Activated T-cell treated with anti-CD3 and anti-CD28 coated beads, Interleukin-2, amount 50 U/mL, for 48 hours (primary cell): ENCODE data around the gene MDFI.

ENCODE experiments used
- DNase-seq, 2 experiments: peaks; one replicate each; pipeline ENCODE4 v3.0.0-alpha.2; 2020

MDFI gene

DNA sequence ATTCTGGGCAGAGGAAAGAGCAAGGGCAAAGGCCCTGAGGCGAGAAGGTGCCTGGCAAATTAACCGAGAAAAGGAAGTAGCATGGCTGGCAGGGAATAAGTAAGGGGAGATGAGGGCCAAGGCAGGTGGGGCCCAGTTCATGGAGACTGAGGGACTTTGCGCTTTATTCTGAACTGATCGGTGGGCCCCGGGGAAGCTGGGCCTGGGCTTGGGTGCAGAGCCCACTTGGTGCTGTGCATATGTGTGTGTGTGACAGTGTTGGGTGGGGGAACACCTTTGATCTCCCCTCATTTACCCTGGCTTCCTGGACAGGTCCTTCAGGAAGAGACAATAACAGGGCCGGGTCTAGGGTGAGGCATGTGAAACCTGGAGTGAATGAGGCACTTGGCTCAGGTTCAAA lies 2.9 kb upstream of the MDFI start:
- DNase-seq = no peak

DNA sequence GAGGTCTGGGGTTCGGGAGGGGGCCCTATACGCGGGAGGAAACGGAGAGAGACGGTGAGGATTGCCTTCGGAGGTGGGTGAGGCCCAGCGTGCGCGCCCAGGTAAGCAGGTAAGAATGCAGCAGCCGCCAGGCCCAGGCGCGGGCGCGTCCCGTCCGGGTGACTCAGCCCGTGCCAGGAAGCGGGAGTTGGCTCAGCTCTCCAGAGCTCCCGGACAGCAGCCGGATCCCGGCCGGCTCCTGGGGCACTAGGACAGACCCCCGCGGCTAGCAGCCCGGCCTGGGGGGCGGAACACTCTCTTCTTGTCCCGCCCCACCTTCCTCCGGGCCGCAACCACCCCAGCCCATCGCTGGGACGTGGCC lies 1.5 kb upstream of the MDFI start:
- no peak for DNase-seq

DNA sequence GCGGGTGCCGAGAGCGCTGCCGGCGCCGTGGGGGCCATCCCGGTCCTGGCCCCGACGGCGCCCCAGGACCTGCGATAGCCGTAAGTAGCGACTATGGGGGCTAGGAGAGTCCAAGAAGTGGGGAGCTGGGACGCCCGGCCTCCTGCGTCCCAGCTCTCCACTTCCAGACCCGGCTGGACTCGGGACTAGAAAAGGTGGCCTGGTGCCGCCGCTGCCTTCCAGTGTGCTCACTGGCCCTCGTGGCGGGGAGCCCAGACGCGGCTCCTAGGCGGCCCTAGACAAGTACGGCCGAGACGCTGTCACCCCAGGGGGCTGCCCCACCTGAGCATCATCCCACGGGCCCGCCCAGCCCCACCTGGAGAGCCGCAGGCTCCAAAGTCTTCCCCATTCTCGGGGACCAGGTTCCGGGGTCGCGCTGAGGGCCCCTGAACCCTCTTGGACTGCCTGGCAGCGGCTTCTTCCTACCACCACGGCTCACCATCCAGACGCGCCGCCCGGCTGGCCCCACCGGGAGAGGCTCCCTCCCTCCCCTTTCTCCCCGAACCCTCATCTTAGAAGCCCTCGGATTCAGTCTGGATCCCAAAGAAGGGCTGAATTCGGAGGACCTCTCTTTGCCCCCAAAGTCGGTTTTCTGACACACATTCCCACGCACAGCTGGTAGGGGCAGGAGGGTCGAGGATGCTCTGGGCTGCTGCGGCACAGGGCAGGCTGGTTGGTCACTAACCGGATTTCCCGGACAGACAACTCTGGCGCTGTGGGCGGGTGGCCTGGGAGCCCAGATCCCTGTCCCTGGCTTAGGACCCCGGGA lies 870 bp upstream of the MDFI start:
- no peak for DNase-seq

DNA sequence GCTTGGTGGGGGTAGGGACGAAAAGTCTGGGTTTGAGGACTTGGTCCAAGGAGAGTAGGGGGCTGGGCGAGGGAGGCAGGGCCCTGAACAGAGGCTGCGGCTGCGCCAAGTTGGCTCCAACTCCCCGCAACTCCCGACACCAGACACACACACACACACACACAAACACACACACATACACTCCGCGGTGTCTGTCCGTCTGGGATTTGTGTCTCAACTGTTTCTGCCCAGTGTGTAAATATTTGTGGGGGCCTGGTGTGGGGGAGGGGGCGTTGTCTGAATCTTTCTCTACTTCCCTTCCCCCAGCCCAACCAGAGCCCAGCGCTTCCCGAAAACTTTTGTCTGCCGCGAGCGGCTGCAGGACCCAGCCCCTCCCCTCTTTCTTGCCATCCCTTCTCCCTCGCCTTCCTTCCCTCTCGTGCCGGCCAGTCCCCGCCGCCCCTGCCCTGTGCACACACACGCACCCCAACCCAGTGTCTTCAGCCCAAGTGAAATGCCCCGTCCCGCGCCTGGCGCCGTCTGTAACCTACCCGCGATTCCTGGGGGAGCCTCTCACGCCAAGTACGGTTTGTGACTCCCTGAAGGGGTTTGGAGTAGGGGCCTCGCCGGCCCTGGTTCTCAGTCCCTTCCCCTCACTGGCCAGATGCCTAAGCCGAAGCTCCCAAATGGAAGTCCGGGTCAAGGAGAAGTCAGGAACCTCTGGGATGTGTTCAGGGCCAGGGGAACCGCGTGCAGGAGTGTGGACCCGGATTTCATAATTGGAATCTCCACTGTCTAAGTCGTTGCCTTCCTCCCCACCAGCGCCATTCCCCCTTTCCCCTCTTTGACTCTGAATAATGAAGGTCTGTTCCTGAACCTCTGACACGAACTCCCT lies 904 bp downstream of the MDFI start:
- no peak for DNase-seq

DNA sequence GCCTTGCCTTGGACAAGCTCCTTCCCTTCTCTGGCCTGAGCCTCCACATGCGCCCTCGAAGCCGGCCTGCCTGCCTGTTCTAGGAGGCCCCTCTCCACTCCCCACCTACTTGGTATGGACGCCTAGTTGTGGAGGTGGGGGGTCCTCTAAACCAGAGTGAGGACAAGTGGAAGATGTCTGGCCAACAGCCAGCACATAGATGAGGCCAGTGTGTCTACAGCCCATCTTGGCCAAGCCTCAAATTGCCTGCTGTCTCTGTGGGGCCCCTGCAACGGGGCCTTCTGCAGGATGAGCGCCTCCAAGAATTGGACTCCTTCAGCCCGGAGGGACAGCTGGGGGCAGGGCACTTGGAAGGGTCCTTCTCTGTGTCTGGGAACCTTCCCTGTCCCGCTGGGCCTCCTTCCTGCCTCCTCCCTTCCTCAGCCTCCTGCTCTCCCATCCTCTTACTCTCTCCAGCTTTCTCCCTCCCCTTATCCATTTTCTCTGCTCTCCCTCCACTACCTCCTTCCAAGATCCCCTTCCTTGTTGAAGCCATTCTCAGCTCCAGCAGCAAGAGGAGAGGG lies 1.6 kb downstream of the MDFI start:
- no peak for DNase-seq

DNA sequence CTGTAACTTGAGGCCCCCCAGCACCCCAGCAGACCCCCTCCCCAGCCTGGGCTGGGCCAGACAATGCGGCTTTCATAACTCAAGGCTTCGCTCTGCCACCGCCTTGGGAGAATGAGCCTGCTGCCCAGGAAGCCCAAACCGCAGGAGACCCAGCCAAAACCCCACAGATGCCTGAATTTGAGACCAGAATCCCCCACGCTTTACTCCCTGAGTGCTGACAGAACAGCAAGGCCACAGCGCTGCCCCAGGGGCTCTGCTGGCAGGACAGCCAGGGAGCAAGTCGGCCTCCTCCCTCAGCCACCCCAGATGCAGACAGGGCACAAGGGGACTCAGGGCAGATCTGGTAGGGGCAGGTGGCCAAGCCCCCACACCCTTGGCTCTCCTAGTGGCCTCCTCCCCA lies 2.2 kb downstream of the MDFI start:
- no peak for DNase-seq

DNA sequence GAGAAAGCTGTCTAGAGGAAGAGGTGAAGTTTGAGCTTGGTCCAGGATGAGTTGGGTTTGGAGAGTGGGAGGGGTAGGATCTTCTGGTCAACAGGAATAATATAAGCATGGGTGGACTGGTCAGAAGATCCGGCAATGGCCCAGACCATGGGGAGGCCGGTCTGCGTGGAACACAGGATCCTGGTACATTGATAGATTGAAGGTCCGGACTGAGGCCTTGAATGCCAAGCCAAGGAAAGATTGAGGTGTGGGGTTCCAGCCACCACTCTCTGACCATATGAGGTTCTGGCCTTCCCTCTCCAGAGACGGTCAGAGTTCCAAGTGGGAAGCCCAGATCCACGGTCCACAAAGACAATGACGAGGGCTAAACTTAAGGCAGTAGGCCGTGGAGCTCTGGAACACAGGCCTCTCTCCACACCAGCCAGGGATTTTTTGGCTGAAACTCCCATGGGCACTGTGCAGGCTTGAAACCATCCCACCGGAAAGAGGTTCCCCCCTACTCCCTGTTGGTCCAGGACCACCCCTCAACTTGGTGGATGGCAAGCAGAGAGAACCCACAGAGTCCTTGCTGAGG lies 3.2 kb downstream of the MDFI start:
- no peak for DNase-seq

DNA sequence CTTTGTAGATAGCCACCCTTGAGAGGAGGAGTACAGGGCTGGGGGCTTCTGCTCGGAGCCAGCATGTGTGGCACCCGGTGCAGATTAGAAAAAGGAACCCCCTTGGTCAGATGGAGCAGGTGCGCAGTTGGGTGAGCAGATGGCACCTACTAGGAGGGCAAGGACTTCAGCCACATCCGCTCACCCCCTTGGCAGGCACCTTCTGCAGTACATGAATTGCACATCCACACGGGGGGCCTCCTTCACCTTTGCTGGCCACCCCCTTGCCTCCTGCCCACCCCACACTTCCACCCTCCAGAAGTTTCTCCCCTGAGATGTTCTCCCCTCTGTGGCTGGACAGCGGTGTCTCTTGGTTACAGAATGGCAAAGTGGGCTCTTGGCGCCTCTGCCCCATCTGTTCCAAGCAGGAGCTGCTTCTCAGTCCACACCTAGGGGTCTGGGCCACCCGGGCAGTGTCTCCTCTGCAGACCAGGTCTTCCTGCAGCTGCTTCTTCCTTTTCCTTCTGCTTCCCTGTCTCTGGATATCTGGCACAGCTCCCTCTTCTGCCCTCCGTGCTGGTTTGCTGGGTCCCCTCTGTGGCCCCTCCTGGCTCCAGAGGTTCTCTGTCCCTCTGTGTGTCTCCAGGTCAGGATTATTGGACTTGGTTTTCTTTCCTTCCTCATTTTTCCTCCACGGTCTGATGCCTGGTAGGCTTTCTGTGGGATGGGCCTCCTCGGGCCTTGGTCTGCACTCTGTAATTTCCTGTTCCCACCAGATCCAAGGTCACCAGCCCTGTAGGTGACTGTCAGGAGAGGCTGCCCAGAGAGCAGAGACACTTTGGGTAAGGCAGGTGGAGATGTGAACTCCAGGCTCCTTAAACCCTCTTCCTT lies 4.1 kb downstream of the MDFI start:
- DNase-seq = no peak

DNA sequence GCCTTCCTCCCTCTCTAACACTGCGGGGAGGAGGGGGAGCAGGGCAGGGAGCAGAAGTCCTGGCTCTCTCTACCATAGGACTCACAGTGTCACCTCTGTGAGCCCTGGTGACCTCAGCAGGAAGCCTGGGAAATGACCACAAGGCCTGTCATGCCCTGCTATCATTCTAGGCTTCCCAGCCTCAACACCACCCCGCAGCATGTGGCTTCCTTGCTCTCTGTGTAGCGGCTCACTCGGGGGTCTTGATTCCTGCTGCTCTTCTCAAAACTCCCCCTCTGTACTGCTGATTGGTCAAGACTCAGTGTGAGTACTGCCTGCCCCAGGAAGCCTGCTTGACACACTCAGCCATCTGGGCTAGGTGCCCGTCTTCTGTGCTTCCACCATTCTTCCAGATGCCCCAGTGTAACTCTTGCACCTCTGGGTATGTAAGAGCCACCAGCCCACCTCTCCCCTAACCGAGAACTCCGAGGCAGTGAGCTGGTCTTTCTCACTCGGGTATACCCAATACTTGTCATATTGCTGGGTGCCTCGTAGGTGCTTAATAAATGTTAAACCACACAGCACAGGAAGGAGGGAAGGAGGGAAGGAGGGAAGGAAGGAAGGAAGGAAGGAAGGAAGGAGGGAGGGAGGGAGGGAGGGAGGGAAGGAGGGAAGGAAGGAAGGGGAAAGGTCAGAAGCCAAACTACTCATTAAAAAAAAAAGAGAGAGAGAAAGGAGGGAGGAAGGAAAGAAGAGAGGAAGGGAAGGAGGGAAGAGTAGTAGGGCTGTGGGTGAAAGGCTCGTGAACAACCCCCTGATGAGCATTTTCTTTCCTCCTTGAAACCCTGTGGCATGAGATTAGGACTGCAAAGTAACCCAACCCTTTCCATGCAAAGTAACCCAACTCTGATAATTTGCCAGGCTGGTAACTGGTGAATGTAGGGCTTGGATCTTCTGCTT lies 5.0 kb downstream of the MDFI start:
- no peak for DNase-seq

DNA sequence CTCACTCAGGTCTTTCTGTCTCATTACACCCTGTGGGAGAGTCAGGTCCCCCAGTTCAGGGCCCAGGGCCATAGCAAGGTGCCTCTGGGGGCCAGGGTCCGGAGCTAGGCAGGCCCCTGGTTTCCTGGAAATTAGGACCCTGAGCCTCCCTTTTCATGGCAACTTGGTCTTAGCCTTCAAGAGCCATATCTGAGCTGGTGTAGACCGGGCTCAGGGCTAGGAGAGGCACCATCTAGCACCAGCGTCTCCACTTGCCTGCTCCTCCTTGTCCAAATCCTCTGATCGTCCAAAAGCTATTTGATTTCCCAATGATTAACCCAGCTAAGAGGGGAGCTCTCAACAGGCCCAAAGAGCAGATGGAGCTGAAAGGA lies 5.6 kb downstream of the MDFI start:
- DNase-seq = no peak

DNA sequence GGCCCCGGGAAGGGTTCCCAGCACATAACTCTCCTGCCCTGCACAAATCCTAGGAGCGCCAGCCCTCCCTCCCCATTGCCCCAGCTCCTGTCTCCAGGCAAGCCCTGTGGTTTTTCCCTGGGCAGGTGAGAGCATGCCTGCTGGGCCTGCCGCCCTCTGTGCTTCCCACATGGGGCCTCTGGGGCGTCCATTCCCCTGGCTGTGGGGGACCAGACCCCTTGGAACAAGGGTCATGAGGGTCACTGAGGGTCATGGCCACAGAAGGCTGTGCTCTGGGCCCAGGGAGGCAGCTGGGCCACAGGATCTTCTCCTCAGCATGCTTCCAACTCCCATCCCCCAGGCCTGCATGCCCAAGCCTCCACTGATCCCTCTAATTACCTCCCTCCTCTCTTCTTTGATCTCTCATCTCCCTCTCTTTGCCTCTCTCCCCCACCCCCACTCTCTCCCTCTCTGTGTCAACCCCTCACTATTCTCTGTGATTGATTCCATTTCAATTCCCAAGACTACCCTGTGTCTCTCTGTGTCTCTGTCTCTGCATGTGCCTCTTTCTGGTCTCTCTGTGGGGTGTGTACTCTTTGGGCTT lies 6.1 kb downstream of the MDFI start:
- no peak for DNase-seq

DNA sequence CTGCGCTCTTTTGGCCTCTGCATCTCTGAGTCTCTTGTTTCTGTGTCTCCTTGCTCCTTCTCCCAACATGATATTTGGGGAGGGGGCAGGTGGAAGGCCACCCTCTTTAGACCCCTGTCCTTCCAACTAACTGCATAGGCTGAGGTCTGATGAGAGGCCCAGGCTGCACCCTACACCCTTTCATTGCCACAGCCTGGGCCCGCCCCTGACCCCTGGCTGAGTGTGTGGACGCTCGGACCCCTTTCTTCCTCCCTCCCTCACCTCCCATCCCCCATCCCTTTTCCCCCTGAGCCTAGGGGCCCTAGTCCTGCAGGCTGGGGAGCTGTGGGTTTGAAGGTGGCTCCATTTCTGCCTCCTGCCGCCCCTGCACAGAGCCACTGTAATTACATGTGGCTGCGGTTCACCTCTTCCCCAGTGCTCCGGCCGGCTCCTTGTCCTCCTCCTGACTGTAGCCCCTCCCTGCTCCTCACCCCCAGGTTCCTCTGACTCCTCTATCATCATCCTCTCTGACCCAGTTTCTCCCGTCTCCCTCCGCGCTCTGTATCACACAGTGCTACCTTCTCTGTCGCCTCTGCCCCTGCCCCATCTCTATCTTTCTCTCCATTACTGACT lies 6.8 kb downstream of the MDFI start:
- DNase-seq = no peak

DNA sequence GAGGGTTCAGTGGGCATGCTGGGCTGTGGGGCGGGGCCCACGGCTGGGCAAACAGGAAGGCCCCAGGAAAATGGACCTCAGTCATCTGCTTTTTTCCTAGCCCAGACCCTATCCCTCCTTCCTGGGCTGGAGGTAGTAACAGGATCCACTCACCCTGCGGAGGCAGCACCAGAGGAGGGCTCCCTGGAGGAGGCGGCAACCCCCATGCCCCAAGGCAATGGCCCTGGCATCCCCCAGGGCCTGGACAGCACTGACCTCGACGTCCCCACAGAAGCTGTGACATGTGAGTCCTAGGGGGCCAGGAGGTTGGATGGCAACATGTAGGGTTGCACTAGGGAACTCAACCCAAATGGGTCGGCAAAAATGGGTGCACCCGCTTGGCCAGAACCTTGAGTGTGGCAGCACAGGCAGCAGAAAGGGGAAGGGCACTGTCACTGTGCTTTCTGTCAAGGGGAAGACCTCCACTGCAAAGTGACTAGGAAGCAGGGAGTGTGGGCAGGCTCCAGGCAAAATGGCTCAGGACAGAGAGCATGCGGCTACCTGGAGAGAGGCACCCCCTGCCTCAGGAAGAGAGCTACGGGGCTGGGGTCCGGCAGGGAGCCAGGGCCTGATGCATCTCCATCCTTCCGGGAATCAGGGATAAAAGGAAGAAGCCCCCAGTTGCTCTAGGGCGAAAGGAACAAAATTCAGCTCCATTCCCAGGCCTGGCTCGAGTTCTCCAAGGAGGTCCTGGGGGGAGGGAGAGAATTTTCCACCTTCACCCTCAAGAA lies 7.9 kb downstream of the MDFI start:
- no peak for DNase-seq

DNA sequence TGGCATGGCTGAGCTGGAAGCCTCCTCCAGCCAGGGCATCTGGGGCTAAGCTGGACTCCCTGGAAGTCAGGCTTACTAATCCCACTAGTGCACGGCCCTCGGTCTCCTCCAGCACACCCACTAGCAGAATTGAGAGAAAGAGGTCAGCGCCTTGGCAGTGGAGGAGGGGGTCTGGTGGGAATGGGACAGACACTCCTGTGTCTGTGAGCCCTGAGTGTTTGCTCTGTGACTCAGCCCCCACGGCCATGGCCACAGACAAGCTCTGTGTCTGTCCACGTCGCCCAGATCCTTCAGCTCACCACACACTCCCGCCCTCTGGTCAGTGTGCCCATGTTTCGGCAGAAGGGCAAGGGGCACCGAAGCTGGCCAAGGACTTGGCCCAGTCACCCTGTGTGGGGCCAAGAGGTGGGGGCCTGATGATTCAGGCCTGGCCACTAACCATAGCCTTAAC lies 8.8 kb downstream of the MDFI start:
- DNase-seq = no peak

DNA sequence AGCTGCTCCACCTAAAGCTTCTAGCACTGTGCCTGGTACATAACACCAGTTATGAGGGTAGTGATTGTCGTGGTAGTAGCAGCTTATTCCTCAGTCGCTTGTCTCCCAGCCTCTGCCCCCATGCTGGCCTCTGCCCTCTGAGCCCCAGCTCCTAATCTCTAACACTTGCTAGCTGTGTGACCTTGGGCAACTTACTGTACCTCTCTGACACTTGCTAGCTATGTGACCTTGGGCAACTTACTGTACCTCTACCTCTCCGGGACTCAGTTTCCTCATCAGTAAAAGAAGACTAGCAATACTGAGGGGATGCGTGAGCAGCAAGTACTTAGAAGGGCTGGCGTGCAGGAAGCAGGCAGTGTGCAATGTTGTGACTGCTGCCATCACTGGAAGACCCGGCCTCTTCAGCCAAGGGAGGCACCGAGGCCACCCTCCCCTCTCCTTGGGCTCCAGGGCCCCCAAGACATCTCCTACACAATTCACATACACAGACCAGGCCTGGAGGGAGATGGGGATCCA lies 9.9 kb downstream of the MDFI start:
- no peak for DNase-seq

DNA sequence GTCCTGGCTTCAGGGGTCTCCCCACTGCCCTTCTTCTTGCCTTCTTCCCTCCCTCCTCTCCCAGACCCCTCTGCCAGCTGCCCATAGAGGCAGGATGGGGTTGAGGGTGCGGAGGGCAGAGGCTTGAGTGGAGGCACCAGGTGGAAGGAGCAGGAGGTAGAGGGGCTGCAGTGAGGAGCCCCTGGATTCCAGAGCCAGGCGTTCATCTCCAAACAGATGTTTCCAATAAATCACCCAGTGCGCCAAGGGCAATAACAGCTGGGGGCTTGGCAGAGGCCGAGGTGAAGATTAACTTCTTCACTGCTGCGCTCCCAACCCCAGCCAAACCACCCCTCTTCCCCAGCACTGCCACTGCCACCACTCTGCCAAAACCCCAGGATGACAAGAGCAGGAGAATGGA lies 10.7 kb downstream of the MDFI start:
- no peak for DNase-seq

DNA sequence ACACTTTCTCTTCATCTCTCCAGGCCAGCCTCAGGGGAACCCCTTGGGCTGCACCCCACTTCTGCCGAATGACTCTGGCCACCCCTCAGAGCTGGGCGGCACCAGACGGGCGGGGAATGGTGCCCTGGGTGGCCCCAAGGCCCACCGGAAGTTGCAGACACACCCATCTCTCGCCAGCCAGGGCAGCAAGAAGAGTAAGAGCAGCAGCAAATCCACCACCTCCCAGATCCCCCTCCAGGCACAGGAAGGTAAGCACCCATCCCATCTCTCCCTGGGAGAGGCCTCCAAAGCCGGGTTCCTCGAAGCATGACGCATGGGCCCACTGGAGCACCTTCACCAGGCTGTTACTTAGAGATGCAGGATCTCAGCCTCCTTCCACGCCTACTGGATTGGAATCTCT lies 11.3 kb downstream of the MDFI start:
- DNase-seq = no peak

DNA sequence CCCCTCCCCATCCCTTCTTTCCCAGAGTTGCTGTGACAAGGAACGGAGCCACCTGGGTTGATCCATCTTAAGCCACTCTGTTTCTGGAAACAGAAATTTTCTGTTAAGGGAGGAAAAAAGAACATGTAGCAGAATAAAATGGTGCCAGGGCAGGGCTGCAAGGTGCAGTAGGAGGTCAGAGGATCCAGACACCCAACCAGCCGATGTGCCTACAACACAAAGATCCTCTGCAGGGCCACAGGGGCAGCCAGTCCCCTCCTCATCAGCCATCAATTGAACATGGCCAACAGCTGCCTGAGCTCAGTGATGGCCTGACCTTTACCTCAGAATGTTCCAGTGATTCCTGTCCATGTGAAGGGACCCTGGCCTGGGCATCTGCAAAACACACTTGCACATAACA lies 11.9 kb downstream of the MDFI start:
- DNase-seq = no peak

DNA sequence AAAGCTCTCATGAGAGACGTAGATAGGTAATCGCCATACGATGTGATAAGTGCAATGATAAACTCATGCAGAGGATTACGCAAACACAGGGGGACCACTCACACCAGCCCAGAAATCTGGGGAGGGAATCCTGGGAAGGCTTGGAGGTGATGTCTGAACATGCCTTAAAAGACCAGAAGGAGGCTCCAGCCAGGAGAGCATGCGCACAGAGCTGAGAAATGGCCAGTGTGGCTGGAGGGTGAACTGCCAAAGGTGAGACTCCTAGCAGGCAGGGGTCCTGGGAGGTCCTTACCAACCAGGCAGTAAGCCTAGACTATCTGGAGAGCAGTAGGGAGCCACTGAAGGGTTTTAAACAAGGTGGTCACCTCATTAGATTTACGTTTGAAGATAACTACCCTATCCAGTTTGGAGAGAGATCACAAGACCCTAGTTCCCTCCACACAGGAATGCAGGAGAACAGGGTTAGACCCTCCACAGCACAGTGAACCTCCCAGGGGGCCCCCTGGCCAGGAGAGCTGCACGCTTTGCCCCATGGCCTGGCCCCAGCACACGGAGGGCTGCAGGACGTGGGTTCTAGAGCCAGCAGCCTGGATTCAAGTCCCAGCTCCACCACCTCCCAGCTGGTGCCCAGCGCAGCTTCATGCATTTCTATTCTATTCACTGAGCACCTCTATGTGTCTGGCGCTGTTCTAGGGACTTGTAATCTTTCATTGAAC lies 13.1 kb downstream of the MDFI start:
- no peak for DNase-seq
